Measurements from ENCODE around the gene KRT74. TPM values are rescaled to one million over a fixed set of nuclear protein-coding genes. Genes with fewer than 3 reads are reported as not detected.

Gene KRT74
- total and polyA plus RNA-seq, 2 of the 13 experiments (the other 11 are each of a cell fraction or from before 2014, with no cell fraction given) = not detected

GRCh38 chr12:52534482-52534881 lies 39.2 kb downstream of the KRT74 start (continued):
- TF ChIP-seq MNT (IDR thresholded peaks at IDR 0.05) = no peak
- no peak for TF ChIP-seq ZNF235 (CRISPR knock-in tag; IDR thresholded peaks at IDR 0.05; ENCODE audit: borderline replicate concordance)
- TF ChIP-seq ZBTB34 (CRISPR knock-in tag; IDR thresholded peaks at IDR 0.05) = no peak
- no peak for TF ChIP-seq IKZF1 (IDR thresholded peaks at IDR 0.05)

- Histone ChIP-seq H3K4me2 (ENCODE audit: low read depth, low read length) (no peak overlapping the region), H3K79me2 (ENCODE audit: insufficient read depth, low read length) (no peaks in the 10 kb centered on the region), H3K36me3 (replicated peaks in 1 of 2; ENCODE audit: control insufficient read depth in 1 of 2, insufficient read depth in 2 of 2, low read length in 2 of 2) (no peaks in the 10 kb centered on the region), H3K27ac (ENCODE audit: extremely low read length, insufficient read depth, low read length) (no peak overlapping the region), H3K9ac (ENCODE audit: insufficient read depth, low read depth, low read length) (no peak overlapping the region), H2AFZ (ENCODE audit: low read length) (no peak overlapping the region), H3K9me3 (ENCODE audit: low read length) (no peaks in the 10 kb centered on the region), H3K27me3 (ENCODE audit: control insufficient read depth in 1 of 2, insufficient read depth in 2 of 2, low read length in 2 of 2) (peaks cover 2 to 20% of the 10 kb centered on the region in 2 experiments; a peak in 3 of 5 replicates), H3K4me3 (replicated peaks in 1 of 3; ENCODE audit: insufficient read depth in 1 of 3, low read depth in 2 of 3, low read length in 3 of 3) (no peak overlapping the region), H3K4me1 (ENCODE audit: insufficient read depth, low read length) (no peaks in the 10 kb centered on the region), H4K20me1 (ENCODE audit: insufficient read depth, low read length) (no peaks in the 10 kb centered on the region)
- ATAC-seq = no peak
- no peak for FAIRE-seq
- BruUV-seq (replicated peaks) = no TSS peak
- CTCF ChIA-PET (ENCODE audit: low intra/inter-chr PET ratio, low total read pairs) = no interaction called here
- in situ Hi-C loops (cut with HindIII; ENCODE audit: extremely low pct_ligation_motif_present, low pct_unique_long_range_greater_than_20kb) (loop anchor here (25.0 kb wide), 1 partner anchor 397 kb away; no protein-coding TSS in a partner anchor), intact Hi-C loops (cut with micrococcal nuclease; ENCODE audit: unreplicated experiment) (no loop called here)
- 12% methylated on average over 6 of the region's 10 CpGs for WGBS (ENCODE audit: low lambda C conversion rate)
- DNase-seq (ENCODE audit: low spot score) = no peak
- POLR2A ChIA-PET = no interaction called here
- no peak for TF ChIP-seq FOXO4 (CRISPR knock-in tag; conservative IDR thresholded peaks at IDR 0.05)
- TF ChIP-seq ZFP36 (IDR thresholded peaks at IDR 0.05; ENCODE audit: borderline replicate concordance, low read depth, low read length, partially characterized antibody) = no peak
- TF ChIP-seq ZNF788 (CRISPR knock-in tag; IDR thresholded peaks at IDR 0.05; ENCODE audit: borderline replicate concordance) = no peak
- no peak for TF ChIP-seq TAF15 (IDR thresholded peaks at IDR 0.05; ENCODE audit: low read depth, low read length, poor library complexity, severe bottlenecking)
- no peak for TF ChIP-seq ZBTB43 (CRISPR knock-in tag; conservative IDR thresholded peaks at IDR 0.05)
- TF ChIP-seq PRMT3 (CRISPR knock-in tag; IDR thresholded peaks at IDR 0.05; ENCODE audit: borderline replicate concordance, low read depth) = no peak
- no peak for TF ChIP-seq NPAS2 (CRISPR knock-in tag; IDR thresholded peaks at IDR 0.05; ENCODE audit: borderline replicate concordance)
- TF ChIP-seq NRL (CRISPR knock-in tag; IDR thresholded peaks at IDR 0.05; ENCODE audit: borderline replicate concordance) = no peak
- no peak for TF ChIP-seq FOXA3 (CRISPR knock-in tag; IDR thresholded peaks at IDR 0.05)
- no peak for TF ChIP-seq ZNF691 (CRISPR knock-in tag; IDR thresholded peaks at IDR 0.05; ENCODE audit: borderline replicate concordance, low read depth)
- TF ChIP-seq KDM3A (CRISPR knock-in tag; IDR thresholded peaks at IDR 0.05; ENCODE audit: low read depth) = no peak
- TF ChIP-seq ZBTB1 (CRISPR knock-in tag; IDR thresholded peaks at IDR 0.05; ENCODE audit: borderline replicate concordance) = no peak
These were observed 39.8 kb downstream of the KRT74 start for GRCh38 chr12:52533686-52534470.

Measured in HepG2 (cell line).